A549 treated with dexamethasone at 1 μM for 4 hours (cell line): Measurements from ENCODE around the gene GNAT3. TPM values are rescaled to one million over a fixed set of nuclear protein-coding genes. Genes with fewer than 3 reads are reported as not detected.

Experiments used
- total RNA-seq: library from RNA; stranded (reverse); fragments of 200-300 nt; extraction: Qiagen RNA extraction; gene quantifications from 5 replicates; pipeline ENCODE4 v1.2.3, GENCODE V29; 2022

Gene GNAT3
- not detected in 5 replicates for total RNA-seq

GRCh38 chr7:80511964-80512363 lies at the start of gene GNAT3:
Gene GNAT3 (minus strand): TSS chr7:80512064. CDS start chr7:80511926, 138 bp downstream.

Other genes starting within 250 kb of the GNAT3 start
- gene CD36, start 126.6 kb upstream of the GNAT3 start, total RNA-seq: 0.06 to 0.15 TPM (median 0.08 TPM) in 4 of 5 replicates, not detected in the other